H54 (cell line): ENCODE data around the gene SNED1.

ENCODE experiments used
- DNase-seq: peaks from one replicate; pipeline ENCODE4 v3.0.0; 2011; ENCODE audit warnings: low spot score, mixed read lengths; ENCODE audit not compliant: insufficient read length
- FAIRE-seq: peaks from 3 replicates; lab custom pipeline; 2011; peaks lifted over from hg19 to GRCh38; lab: Jason Lieb, UNC
- POLR2A ChIP-seq: IDR thresholded peaks from 2 replicates; pipeline ENCODE4 v1.6.1; 2011; ENCODE audit warnings: low read depth, mild to moderate bottlenecking, low read length

Gene SNED1

DNA sequence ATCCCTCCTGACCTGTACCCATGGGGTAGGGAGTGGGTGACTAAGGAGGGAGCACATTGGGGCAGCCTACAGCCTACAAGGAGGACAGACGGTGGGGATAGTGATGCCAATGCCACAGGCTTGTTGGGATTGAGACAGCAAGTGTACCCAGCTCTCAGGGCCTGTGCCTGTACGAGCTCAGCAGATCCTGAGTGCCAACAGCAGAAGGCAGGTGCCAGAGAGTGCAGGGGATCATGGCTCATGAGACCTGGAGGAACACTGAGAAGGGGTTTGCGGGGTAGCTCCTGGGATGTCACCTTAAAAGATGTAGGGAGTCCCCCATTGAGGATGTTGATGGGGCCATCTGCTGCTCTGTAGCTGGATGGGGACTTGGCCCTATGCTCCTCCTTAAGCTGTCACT is 10.3 kb upstream of the SNED1 start:
- FAIRE-seq (no peak), DNase-seq (no peak)
- no peak for TF ChIP-seq POLR2A

DNA sequence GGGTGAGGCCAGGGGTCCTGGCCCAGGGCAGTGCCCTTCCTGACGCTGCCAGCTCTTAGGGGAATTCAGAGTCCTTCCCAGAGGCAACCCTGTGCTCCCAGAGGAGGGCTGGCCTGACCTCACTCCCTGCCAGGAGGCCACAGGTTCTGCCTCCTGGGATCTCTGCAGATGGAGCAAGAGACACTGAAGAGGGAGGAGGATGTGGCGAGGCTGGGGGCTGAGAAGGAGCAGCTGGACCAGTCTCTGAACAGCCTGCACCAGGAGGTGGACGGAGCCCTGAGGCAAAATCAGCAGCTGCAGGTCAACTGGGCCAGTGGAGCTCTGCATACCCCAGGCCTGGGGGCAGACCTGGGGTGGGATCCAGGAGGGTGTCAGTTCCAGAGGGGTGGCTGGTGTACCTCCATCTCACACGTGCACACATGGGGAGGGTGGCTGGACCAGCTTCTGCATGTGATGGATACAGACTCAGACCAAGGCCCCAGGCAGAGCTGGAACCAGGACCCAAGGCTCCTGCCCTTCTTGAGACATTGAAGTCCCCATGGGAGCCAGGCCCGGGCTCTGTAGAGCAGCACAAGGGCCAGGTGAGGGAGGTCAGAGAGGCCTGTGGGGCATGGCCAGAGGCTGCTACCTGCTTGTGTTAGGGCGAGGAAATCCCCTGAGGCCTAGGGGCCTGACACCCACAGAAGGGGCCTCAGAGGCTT is 9.7 kb upstream of the SNED1 start:
- DNase-seq (no peak), FAIRE-seq (no peak)
- no peak for TF ChIP-seq POLR2A

DNA sequence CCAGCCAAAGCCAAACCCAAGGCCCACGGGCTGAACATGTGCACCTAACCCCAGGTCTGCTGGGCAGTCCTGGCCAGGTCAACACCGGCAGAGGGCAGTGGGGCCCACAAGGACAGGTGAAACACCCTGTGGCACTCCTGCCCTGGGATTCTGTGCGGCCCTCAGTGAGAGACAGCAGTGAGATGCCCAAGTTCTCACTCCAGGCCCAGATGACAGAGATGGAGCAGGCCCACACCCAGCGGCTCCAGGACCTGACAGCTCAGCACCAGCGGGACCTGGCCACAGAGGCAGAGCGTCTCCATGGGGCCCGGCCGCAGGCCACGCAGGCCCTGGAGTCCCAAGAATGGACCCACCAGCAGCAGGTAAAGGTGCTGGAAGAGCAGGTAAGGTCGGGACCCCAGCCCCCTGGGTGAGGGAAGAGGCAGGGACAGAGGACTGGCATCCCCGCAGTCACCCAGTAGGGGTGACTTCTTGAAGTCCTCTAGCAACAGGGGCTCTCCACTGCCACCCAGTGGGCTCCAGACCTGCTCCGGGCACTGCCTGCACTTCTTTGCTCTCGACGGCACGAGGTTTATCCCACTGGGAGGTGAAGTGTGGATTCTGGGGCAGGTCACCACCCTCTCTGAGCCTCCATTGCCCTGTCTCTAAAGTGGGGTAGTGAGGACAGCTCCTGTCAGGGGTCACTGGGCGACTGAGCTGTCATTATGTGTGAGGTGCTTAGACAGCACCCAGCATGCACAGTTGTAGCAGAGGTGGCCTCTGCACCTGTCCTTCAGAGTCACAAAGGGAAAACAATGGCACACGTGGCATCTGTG is 8.8 kb upstream of the SNED1 start:
- DNase-seq (peak; percentile 38), FAIRE-seq (no peak)
- TF ChIP-seq POLR2A, result no peak

DNA sequence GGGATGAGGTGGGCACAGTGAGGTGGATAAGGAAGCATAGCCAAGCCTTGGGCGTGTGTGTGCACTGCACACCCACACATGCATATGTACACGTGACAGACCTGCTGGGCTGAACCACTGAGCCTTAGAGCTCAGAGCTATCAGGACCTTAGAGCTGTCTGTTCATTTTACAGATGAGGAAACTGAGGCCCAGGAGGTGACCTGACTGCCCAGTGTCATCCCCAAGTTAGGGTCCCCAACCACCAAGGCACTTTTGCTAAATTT is 8.2 kb upstream of the SNED1 start:
- TF ChIP-seq POLR2A, result no peak
- DNase-seq, result no peak
- no peak for FAIRE-seq

DNA sequence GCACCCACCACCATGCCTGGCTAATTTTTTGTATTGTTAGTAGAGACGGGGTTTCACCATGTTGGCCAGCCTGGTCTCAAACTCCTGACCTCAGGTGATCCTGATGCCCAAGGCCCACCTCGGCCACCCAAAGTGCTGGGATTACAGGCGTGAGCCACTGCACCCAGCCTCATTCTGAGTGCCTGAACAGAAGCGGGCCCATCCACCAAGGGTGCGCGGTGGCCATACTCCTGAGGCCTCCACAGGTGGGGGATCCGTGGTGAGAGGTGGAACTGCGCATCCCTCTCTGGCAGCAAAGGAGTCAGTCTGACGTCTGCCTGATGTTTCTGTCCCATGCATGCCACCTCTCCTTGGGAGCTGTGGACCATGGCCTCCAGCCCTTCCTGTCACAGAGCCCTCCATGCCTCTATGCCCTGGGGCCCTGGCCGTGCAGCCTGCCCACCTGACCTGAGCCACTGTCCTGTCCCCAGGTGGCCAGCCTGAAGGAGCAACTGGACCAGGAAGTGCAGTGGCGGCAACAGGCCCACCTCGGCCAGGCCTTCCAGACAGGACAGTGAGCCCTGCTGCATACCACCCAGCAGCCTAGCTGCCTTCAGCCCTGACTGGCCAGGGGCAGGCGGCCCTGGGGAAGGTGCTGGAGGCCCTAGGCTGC is 7.6 kb upstream of the SNED1 start:
- no peak for TF ChIP-seq POLR2A
- FAIRE-seq (no peak), DNase-seq (no peak)

DNA sequence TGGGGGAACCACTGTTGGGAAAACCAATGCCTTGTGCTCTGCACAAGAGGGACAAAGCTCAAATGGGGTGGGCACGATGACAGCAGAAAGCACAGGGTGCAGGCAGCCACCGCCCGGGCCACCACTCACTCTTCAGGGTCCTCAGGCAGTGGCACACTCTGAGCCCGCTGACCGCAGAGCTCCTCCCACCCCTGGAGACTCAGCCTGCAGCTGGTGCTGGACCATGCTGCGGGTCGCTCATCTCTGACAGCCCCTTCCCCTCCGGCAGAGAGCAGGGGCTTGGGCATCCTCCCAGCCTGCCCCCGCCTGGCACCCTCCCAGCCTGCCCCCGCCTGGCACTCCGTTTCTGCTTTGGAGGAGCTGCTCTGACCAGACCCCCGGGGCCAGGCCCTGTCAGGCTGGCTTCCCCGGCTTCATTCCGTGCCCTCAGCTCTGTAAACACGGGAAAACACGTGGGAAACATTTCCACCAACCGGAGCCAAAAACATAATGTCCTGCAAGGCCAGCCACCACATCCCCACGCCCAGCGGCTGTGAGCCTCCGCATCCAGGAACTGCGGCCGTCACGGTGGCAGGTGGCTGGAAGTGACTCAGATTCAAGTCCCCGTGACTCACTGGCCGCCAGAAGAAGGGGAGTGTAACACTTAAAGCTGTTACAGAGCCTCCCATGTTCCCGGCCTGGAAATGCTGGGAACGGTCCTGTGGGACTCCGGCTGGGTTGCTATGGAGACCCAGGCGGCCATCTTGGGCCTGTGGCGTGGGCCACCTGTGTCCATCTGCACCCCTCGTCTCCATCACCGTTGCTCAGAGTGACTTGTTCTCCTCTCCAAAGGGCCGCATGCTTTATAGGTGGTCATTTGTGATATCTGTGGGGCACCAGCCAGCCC is 6.8 kb upstream of the SNED1 start:
- no peak for TF ChIP-seq POLR2A
- peak; percentile 95 for DNase-seq
- peak; percentile 96 for FAIRE-seq

DNA sequence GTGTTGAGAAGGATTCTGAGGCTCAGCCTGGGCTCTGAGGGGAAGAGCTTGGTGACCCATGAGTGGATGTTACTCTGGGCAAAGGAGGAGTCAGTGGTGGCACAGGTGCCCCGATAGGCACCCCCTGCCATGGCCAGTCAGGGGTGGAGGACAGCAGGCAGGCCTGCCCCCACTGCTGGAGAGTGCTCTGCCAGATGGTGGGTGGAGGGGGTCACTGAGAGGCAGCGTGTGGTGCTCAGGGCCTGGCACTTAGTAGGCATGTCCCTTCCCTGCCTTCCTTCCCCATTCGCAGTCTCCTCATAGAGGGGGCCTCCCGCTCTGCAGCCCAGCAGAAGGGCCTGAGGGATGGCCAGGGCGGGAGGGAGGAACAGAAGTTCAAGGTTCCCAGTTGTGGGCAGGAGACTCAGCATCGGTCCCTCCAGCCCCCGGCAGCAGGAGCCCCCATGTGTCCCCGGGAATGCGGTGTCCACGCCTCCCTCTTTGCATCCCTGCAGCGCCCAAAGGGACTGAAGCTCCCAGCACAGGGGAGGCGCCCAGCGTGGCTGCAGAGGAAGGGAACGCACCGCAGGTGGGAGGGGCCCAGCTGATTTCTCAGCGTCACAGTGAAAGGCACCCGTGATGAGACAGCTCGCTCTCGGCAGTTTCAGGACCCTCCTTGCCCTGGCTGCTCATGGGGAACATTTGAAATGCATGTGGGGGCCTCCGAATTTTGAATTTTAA is 5.7 kb upstream of the SNED1 start:
- TF ChIP-seq POLR2A, result no peak
- no peak for DNase-seq
- FAIRE-seq, result no peak

DNA sequence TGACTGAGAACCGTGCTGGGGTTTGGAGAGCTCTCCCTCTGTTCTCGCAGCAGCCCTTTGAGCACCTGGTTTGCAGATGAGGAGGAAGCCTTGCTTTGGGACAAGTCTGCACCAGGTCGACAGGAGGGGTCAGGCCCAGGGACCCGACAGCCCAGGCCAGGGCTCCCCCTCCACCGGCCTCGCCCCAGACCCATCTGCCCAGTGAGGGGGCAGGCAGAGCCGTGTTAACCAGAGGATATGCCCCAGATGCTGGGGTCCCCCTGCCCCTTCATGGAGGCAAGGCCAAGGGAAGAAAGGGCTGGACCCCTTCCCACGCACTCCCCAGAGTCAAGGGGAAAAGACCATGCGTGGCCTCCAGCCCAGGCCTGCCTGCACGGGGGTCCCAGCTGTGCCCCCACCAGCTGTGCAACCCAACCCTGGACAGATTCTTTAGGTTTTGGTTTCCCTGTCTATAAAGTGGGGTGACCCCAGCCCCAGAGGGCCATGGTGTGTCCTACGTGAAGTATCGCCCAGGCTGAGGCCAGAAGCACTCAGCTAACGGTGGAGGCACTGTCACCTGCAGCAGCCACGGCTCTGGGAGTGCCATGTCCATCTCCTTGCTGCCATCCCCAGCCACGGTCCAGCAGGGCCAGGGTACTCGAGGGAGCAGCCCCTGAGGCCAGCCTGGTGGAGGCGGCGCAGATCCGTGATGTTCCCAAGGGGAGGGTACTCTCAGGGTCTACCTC is 4.8 kb upstream of the SNED1 start:
- no peak for DNase-seq
- FAIRE-seq, result no peak
- no peak for TF ChIP-seq POLR2A

DNA sequence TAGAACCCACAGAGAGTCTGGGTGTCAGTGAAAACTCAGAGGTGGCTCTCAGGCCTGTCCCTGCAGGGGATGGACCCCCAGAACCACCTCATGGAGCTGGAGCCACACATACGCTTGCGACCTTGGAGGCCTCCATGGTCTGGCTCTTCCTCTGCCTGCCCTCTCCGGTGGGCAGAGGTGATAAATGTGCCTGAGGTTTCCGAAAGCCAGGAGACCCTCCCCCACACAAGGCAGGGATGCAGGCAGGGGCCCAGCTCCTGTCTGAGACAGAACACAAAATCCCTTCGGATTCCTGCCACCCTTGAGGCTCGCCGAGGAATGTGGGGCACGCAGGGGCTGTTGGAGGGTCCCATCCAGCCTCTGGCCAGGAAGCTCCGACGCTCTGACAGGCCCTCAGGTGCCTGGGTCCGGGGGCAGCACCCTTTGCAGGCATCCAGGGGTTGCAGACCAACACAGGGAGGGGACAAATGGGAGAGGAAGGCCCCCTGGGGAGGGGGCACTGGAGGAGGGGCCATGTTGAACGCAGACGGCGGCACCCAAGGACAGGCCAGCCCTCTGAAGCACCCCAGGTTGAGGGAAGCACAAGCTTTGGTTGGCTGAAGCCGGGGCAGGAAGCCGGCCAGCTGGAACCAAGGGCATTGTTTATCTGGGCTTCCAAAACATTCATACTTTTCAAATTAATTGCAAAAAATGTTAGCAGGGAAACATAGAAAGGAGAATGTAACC is 4.1 kb upstream of the SNED1 start:
- no peak for DNase-seq
- no peak for FAIRE-seq
- TF ChIP-seq POLR2A, result no peak

DNA sequence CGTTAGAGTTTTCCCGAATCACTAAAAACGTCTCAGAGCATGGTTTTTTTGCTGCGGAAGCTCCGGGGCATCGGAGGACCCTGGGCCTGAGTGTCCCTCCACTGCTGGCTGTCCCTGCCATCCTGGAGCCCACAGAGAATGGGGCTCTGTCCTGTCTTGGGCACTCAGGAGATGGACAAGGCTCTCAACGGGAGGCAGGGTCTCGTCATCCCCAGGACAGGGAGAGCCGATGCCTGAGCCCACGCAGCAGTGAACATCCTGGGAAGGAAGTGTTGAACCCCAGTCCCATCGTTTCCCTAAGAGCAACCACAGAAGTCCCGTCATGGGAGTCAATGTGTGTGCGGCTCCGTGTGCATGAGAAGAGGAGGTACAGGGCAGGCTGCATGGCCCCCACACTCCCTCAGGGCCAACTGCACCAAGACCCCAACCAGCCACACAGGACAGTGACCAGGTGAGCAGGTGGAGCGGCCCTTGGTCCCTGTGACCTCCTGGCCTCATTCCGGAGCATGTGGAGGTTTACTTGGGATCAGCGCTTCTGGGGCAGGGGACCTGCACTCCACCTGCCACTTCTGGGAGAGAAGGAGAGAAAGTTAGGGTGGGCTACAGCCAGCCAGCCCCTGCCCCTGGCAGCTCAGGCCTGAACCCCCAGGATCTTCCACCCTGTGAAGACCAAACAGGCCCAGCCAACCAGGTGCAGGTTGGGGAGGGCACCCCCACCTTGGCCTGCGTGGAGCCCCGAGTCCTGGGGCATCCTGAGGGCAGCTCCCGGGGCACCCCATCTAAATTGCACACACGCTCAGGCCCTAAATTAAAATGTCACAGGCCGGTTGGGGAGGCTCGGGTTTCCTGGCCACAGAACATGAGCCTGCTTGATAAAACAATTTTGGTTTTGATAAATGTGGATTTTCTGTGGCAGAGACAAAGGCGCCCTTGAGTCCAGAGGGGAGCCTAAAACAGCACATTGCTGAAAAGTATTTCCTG is 3.1 kb upstream of the SNED1 start:
- no peak for FAIRE-seq

More for the DNA sequence above, 3.1 kb upstream of the SNED1 start:
- no peak for DNase-seq
- no peak for TF ChIP-seq POLR2A
